WTC11 (cell line): ENCODE results near the gene GGA2. TPM values are rescaled to one million over a fixed set of nuclear protein-coding genes. Genes with fewer than 3 reads are reported as not detected.

ENCODE experiments used
- ATAC-seq: fragments of 200-7000 bp; cut with Tn5 transposase; 2 replicates; pipeline ENCODE4 v1.10.0; 2021; ENCODE audit warnings: mild to moderate bottlenecking, moderate library complexity
- CTCF ChIA-PET: fragments of 300-600 bp; sonication (Branson Sonifier 250); formaldehyde crosslinking; loops from one replicate; lab custom pipeline; 2021; ENCODE audit warnings: antibody characterized with exemption; lab: Charles Lee
- POLR2A ChIA-PET: fragments of 350-600 bp; sonication (Branson Sonifier 250); formaldehyde crosslinking; loops from one replicate; lab custom pipeline; 2021; ENCODE audit warnings: antibody characterized with exemption; lab: Charles Lee
- DNase-seq: peaks from one replicate; pipeline ENCODE4 v3.0.0; 2021; ENCODE audit warnings: low spot score
- H3K27ac Mint-ChIP-seq: 2 replicates; pipeline ENCODE4 v1.8.0; 2021; ENCODE audit warnings: mixed read lengths
- H3K27me3 Mint-ChIP-seq: 2 replicates; pipeline ENCODE4 v1.8.0; 2021; ENCODE audit warnings: low read depth, mild to moderate bottlenecking, moderate library complexity, mixed read lengths
- H3K36me3 Mint-ChIP-seq: 2 replicates; pipeline ENCODE4 v1.8.0; 2021; ENCODE audit warnings: mixed read lengths
- H3K4me1 Mint-ChIP-seq: 2 replicates; pipeline ENCODE4 v1.8.0; 2022; ENCODE audit warnings: mixed read lengths
- H3K4me3 Mint-ChIP-seq: 2 replicates; pipeline ENCODE4 v1.8.0; 2021; ENCODE audit warnings: mild to moderate bottlenecking, moderate library complexity, mixed read lengths
- H3K9me3 Mint-ChIP-seq: 2 replicates; pipeline ENCODE4 v1.8.0; 2021; ENCODE audit warnings: mixed read lengths
- ARID4B ChIP-seq: sonication (generic); formaldehyde crosslinking; IDR thresholded peaks from 2 replicates; pipeline ENCODE4 v1.8.0; 2023; ENCODE audit warnings: missing genetic modification reagents, mild to moderate bottlenecking, borderline replicate concordance
- ATF3 ChIP-seq: sonication (generic); formaldehyde crosslinking; conservative IDR thresholded peaks from 2 replicates; pipeline ENCODE4 v1.8.1; 2022; ENCODE audit warnings: mild to moderate bottlenecking, missing genetic modification reagents
- FOXP1 ChIP-seq: sonication (generic); formaldehyde crosslinking; IDR thresholded peaks from 2 replicates; pipeline ENCODE4 v1.8.0; 2022; ENCODE audit warnings: missing genetic modification reagents, mild to moderate bottlenecking, moderate library complexity, borderline replicate concordance
- GTF2I ChIP-seq: fragments of 250-450 bp; sonication (Bioruptor Pico); conservative IDR thresholded peaks from 2 replicates; pipeline ENCODE4 v1.4.0; 2021; ENCODE audit warnings: mild to moderate bottlenecking
- JAZF1 ChIP-seq: fragments of 250-450 bp; sonication (Bioruptor Pico); IDR thresholded peaks from 2 replicates; pipeline ENCODE4 v1.9.0; 2021; ENCODE audit warnings: moderate library complexity, mild to moderate bottlenecking, inconsistent platforms
- PREB ChIP-seq: sonication (generic); formaldehyde crosslinking; IDR thresholded peaks from 2 replicates; pipeline ENCODE4 v1.8.1; 2022; ENCODE audit warnings: mild to moderate bottlenecking, missing genetic modification reagents, moderate library complexity, borderline replicate concordance
- SP1 ChIP-seq: sonication (generic); formaldehyde crosslinking; conservative IDR thresholded peaks from 2 replicates; pipeline ENCODE4 v1.8.1; 2022; ENCODE audit warnings: missing genetic modification reagents
- ZNF138 ChIP-seq: sonication (generic); formaldehyde crosslinking; conservative IDR thresholded peaks from 2 replicates; pipeline ENCODE4 v1.8.1; 2022; ENCODE audit warnings: mild to moderate bottlenecking, moderate library complexity, missing genetic modification reagents
- ZNF317 ChIP-seq: sonication (generic); formaldehyde crosslinking; IDR thresholded peaks from 2 replicates; pipeline ENCODE4 v1.8.1; 2023; ENCODE audit warnings: low read depth, mild to moderate bottlenecking, moderate library complexity, missing genetic modification reagents, borderline replicate concordance
- ZNF416 ChIP-seq: fragments of 250-450 bp; sonication (Bioruptor Pico); IDR thresholded peaks from 2 replicates; pipeline ENCODE4 v1.9.0; 2021; ENCODE audit warnings: mild to moderate bottlenecking, inconsistent platforms
- total RNA-seq: library from RNA; stranded (reverse); gene quantifications from 3 replicates; pipeline ENCODE4 v1.2.3, GENCODE V29; 2021
- TF ChIP-seq, protein P1 (sequence below): sonication (generic); formaldehyde crosslinking; IDR thresholded peaks from 2 replicates; pipeline ENCODE4 v1.8.1; 2022; ENCODE audit warnings: missing genetic modification reagents, borderline replicate concordance
- TF ChIP-seq, protein P2 (sequence below): fragments of 200-600 bp; IDR thresholded peaks from 2 replicates; pipeline ENCODE4 v1.8.0; 2022; ENCODE audit warnings: antibody characterized with exemption
- TF ChIP-seq, protein P3 (sequence below): sonication (generic); formaldehyde crosslinking; IDR thresholded peaks from 2 replicates; pipeline ENCODE4 v1.8.1; 2022; ENCODE audit warnings: low read depth, missing genetic modification reagents, borderline replicate concordance
- TF ChIP-seq, protein P4 (sequence below): fragments of 250-450 bp; sonication (Bioruptor Pico); IDR thresholded peaks from 2 replicates; pipeline ENCODE4 v1.9.0; 2021; ENCODE audit warnings: mild to moderate bottlenecking

Gene GGA2
- total RNA-seq, 1 experiment from 2014 or later, result 107 TPM

DNA sequence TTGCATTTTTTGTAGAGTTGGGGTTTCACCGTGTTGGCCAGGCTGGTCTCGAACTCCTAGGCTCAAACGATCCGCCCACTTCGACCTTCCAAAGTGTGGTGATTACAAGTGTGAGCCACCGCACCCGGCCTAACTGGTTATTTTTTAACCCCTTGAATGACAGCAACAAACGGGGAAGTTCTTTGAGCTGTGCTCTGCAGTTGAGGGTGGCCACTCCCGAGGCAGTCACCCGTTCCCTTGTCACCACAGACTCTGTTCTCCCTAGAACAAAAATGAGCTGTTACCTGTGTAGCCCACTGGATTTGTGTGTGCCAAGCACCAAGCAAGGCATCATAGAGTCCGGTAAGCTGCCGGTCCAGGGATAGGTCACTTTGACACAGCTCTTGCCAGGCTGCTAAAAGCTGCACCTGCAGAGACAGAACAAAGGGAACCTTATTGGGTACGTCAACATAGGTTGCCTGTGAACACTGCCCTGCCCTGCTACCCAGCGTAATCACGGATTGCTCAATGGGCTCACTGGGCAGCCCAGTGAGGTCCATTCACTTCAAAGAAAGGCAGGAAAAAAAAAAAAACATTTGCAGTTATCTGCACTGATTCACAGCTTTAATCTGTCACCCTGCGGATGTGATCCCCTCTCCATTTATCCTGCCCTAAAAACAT is 76.9 kb downstream of the GGA2 start:
- Mint-ChIP-seq H3K36me3 (peaks cover 30% of the 10 kb centered on the region), H3K4me3 (no peak overlapping the region), H3K27me3 (no peaks in the 10 kb centered on the region), H3K9me3 (no peaks in the 10 kb centered on the region), H3K4me1 (no peaks in the 10 kb centered on the region), H3K27ac (no peak overlapping the region)
- TF ChIP-seq ZNF416 (CRISPR knock-in tag) (no peak), ATF3 (no peak), PREB (CRISPR knock-in tag) (no peak), ZNF317 (no peak), FOXP1 (no peak), JAZF1 (no peak), ARID4B (CRISPR knock-in tag) (no peak), GTF2I (CRISPR knock-in tag) (no peak)
- TF ChIP-seq, protein P1, sequence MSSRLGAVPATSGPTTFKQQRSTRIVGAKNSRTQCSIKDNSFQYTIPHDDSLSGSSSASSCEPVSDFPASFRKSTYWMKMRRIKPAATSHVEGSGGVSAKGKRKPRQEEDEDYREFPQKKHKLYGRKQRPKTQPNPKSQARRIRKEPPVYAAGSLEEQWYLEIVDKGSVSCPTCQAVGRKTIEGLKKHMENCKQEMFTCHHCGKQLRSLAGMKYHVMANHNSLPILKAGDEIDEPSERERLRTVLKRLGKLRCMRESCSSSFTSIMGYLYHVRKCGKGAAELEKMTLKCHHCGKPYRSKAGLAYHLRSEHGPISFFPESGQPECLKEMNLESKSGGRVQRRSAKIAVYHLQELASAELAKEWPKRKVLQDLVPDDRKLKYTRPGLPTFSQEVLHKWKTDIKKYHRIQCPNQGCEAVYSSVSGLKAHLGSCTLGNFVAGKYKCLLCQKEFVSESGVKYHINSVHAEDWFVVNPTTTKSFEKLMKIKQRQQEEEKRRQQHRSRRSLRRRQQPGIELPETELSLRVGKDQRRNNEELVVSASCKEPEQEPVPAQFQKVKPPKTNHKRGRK (CRISPR knock-in tag), result no peak
- TF ChIP-seq, protein P2, sequence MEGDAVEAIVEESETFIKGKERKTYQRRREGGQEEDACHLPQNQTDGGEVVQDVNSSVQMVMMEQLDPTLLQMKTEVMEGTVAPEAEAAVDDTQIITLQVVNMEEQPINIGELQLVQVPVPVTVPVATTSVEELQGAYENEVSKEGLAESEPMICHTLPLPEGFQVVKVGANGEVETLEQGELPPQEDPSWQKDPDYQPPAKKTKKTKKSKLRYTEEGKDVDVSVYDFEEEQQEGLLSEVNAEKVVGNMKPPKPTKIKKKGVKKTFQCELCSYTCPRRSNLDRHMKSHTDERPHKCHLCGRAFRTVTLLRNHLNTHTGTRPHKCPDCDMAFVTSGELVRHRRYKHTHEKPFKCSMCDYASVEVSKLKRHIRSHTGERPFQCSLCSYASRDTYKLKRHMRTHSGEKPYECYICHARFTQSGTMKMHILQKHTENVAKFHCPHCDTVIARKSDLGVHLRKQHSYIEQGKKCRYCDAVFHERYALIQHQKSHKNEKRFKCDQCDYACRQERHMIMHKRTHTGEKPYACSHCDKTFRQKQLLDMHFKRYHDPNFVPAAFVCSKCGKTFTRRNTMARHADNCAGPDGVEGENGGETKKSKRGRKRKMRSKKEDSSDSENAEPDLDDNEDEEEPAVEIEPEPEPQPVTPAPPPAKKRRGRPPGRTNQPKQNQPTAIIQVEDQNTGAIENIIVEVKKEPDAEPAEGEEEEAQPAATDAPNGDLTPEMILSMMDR, result no peak
- ChIA-PET CTCF (interaction anchor here (0.6 to 4.3 kb wide), 15 partner anchors 8 to 284 kb away, joined by 3 to 40 read pairs (median 4); partner anchors contain the start of genes SCNN1G and USP31), POLR2A (interaction anchor here (0.7 kb wide), 1 partner anchor 304 kb away, joined by 3 read pairs; no protein-coding TSS in a partner anchor)
- no peak for DNase-seq
- no peak for ATAC-seq

DNA sequence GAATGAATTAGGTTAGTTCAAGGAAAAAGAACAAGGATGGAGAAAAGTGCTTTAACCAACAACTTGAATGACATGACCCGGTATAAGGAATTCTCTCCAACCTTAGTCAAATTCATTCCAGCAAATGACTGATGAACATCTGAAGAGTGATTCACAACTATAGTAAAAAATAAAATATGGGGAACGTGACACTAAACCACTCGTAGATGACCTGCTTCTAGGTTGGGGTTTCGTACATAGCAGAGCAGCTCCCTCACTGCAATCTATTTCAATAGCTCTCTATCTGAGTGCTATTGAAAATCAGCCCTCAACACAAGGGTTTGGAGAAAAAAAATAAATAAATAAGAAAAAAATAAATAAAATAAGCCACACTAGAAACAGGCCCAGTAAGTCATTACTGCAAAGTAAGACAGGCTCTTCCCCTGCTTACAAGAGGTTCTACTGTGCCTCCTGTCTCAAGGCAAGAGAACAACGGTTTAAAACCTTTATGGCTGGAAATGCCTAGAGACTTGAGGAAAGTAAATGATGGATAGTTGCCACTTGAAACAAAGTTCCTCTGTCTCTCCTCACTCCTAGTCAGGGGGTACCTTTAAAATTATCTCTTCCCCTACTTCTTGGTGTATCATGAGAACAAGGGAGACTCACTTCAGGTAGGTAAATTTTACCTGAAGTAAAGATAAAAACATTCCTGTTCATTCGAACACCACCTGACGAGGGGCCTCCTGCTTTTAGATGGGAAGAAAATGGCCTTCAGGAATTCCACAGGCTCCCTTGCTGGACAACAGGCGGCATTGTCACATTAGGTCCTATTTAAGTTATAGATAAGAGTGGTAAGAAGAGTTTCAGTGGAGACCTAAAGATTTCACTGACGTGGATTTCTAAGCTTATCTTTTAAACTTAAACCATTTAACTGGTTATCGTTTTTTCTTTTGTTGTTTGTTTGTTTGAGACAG is 77.8 kb downstream of the GGA2 start:
- ATAC-seq, result no peak
- peaks cover 2% of the 10 kb centered on the region; the same call in 1 of the 2 replicates for H3K4me1 Mint-ChIP-seq
- ChIA-PET POLR2A (no interaction called here), CTCF (interaction anchor here (0.6 to 1.7 kb wide), 4 partner anchors 33 to 250 kb away, joined by 4 to 9 read pairs (median 5); partner anchors contain the start of gene SCNN1G)
- no peak overlapping the region for H3K4me3 Mint-ChIP-seq
- DNase-seq, result no peak
- H3K27ac Mint-ChIP-seq, result no peak overlapping the region
- no peaks in the 10 kb centered on the region for H3K9me3 Mint-ChIP-seq
- peaks cover 31% of the 10 kb centered on the region for H3K36me3 Mint-ChIP-seq
- no peaks in the 10 kb centered on the region for H3K27me3 Mint-ChIP-seq
- TF ChIP-seq ZNF138 (CRISPR knock-in tag) (no peak), FOXP1 (no peak), PREB (CRISPR knock-in tag) (no peak), SP1 (CRISPR knock-in tag) (no peak)
- TF ChIP-seq, protein P3, sequence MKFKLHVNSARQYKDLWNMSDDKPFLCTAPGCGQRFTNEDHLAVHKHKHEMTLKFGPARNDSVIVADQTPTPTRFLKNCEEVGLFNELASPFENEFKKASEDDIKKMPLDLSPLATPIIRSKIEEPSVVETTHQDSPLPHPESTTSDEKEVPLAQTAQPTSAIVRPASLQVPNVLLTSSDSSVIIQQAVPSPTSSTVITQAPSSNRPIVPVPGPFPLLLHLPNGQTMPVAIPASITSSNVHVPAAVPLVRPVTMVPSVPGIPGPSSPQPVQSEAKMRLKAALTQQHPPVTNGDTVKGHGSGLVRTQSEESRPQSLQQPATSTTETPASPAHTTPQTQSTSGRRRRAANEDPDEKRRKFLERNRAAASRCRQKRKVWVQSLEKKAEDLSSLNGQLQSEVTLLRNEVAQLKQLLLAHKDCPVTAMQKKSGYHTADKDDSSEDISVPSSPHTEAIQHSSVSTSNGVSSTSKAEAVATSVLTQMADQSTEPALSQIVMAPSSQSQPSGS (CRISPR knock-in tag), result no peak
- TF ChIP-seq, protein P4, sequence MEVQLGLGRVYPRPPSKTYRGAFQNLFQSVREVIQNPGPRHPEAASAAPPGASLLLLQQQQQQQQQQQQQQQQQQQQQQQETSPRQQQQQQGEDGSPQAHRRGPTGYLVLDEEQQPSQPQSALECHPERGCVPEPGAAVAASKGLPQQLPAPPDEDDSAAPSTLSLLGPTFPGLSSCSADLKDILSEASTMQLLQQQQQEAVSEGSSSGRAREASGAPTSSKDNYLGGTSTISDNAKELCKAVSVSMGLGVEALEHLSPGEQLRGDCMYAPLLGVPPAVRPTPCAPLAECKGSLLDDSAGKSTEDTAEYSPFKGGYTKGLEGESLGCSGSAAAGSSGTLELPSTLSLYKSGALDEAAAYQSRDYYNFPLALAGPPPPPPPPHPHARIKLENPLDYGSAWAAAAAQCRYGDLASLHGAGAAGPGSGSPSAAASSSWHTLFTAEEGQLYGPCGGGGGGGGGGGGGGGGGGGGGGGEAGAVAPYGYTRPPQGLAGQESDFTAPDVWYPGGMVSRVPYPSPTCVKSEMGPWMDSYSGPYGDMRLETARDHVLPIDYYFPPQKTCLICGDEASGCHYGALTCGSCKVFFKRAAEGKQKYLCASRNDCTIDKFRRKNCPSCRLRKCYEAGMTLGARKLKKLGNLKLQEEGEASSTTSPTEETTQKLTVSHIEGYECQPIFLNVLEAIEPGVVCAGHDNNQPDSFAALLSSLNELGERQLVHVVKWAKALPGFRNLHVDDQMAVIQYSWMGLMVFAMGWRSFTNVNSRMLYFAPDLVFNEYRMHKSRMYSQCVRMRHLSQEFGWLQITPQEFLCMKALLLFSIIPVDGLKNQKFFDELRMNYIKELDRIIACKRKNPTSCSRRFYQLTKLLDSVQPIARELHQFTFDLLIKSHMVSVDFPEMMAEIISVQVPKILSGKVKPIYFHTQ (CRISPR knock-in tag), result no peak
